Measurements from ENCODE around the gene TMEM38A. TPM values are rescaled to one million over a fixed set of nuclear protein-coding genes. Genes with fewer than 3 reads are reported as not detected.
A peak's percentile ranks its signal among the peaks of the same experiment; 100 is the strongest.

TMEM38A gene
- total RNA-seq, 1 donor from 2014 or later: 5.1 TPM

DNA sequence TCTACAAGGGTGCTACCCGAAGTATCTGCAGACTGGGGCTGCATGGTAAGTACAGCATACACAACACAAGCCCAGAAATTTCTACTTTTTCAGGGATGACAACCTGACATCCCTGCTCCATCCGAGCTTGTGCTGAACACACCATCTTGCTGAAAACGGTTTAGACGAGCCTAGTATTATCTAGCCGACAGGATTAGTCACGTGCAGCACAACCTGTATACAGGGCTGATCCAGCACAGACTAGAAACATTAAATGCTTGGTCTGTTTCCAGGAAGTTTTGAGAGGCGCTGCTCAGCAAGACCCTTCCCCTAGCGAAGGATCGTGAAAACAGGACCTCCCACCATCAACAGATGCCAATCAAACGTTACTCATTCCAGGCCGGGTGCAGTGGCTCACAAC is 5.2 kb upstream of the TMEM38A start:
- H3K4me3 ChIP-seq: no peak overlapping the region
- no peaks in the 10 kb centered on the region for H3K27me3 ChIP-seq
- DNase-seq: no peak
- TF ChIP-seq CTCF (IDR thresholded peaks at IDR 0.05): no peak
- H3K27ac ChIP-seq: no peak overlapping the region
- H3K9me3 ChIP-seq: no peaks in the 10 kb centered on the region
- intact Hi-C loops (cut with DNase I): no loop called here
- peaks cover 20% of the 10 kb centered on the region for H3K4me1 ChIP-seq
- H3K36me3 ChIP-seq: peaks cover 79% of the 10 kb centered on the region
- no peak for ATAC-seq

- DNase-seq (no peak), ATAC-seq (no peak)
- intact Hi-C loops (cut with DNase I): no loop called here
- no peak overlapping the region for H3K4me3 ChIP-seq
- H3K27ac ChIP-seq: no peak overlapping the region
- H3K4me1 ChIP-seq: peaks cover 20% of the 10 kb centered on the region
- no peaks in the 10 kb centered on the region for H3K27me3 ChIP-seq
- no peak for TF ChIP-seq CTCF (IDR thresholded peaks at IDR 0.05)
- no peaks in the 10 kb centered on the region for H3K9me3 ChIP-seq
- peaks cover 66% of the 10 kb centered on the region for H3K36me3 ChIP-seq
These were observed 3.6 kb upstream of the TMEM38A start for GRCh38 chr19:16657384-16657783.

GRCh38 chr19:16659464-16659831 is 1.5 kb upstream of the TMEM38A start:
- H3K4me3 ChIP-seq: peak overlapping the region; percentile 62
- ATAC-seq (no peak), DNase-seq (no peak)
- no peak for TF ChIP-seq CTCF (IDR thresholded peaks at IDR 0.05)
- peak overlapping the region; percentile 87 for H3K27ac ChIP-seq
- no peaks in the 10 kb centered on the region for H3K9me3 ChIP-seq
- H3K36me3 ChIP-seq: peaks cover 45% of the 10 kb centered on the region
- H3K27me3 ChIP-seq: no peaks in the 10 kb centered on the region
- intact Hi-C loops (cut with DNase I): no loop called here
- H3K4me1 ChIP-seq: peaks cover 20% of the 10 kb centered on the region

- Histone ChIP-seq H3K9me3 (no peaks in the 10 kb centered on the region), H3K36me3 (peaks cover 39% of the 10 kb centered on the region), H3K4me1 (peaks cover 20% of the 10 kb centered on the region), H3K27me3 (no peaks in the 10 kb centered on the region), H3K27ac (peak within 1 kb of the TSS; percentile 87), H3K4me3 (peak within 1 kb of the TSS; percentile 62)
- peak; percentile 98 for ATAC-seq
- peak; percentile 99 for DNase-seq
- TF ChIP-seq CTCF (IDR thresholded peaks at IDR 0.05): peak; percentile 16
- intact Hi-C loops (cut with DNase I): no loop called here
These were observed 869 bp upstream of the TMEM38A start, which contains the start of gene SMIM7 for GRCh38 chr19:16659832-16660708. SMIM7 (minus strand) TSS chr19:16660144; CDS start chr19:16660110, 34 bp downstream.

DNA sequence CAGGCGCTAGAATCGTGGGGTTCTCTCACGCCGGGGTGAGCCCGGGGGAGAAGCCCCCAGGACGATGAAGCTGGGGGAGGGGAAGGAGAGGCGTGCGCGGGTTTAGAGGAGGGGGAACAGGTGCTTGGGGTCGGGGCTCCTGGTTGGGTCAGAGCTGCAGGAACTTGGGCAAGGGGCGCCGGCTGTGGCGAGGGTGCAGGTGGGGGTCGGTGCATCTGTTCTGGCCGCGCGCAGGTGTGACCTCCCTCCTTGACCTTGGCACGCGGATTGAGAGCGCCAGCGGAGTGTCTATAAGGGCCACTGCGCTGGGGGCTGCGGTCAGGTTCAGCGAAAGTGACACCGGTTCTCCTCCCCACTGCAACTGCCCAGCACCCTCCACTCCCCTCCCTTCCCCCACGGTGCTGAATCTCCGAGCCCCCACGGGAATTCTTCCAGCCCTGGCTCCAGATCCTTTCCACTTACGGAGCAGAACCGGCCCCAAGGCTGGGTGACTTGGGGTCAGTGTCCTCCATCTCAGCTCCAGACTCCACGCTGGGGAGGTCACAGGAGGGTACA is 618 bp downstream of the TMEM38A start:
- Histone ChIP-seq H3K36me3 (peaks cover 24% of the 10 kb centered on the region), H3K27me3 (no peaks in the 10 kb centered on the region), H3K4me1 (peaks cover 20% of the 10 kb centered on the region), H3K9me3 (no peaks in the 10 kb centered on the region), H3K4me3 (peak overlapping the region; percentile 62), H3K27ac (peak overlapping the region; percentile 11)
- DNase-seq (peak; percentile 67), ATAC-seq (no peak)
- no peak for TF ChIP-seq CTCF (IDR thresholded peaks at IDR 0.05)
- intact Hi-C loops (cut with DNase I): no loop called here
